ENCODE measurements around the gene ZDHHC21.
A peak's percentile ranks its signal among the peaks of the same experiment; 100 is the strongest.

Gene ZDHHC21

GRCh38 chr9:14597171-14597799 lies 95.9 kb downstream of the ZDHHC21 start:
- DNase-seq: no peak

GRCh38 chr9:14593406-14593805 lies 99.8 kb downstream of the ZDHHC21 start:
- DNase-seq: no peak

- DNase-seq: no peak
Observed at GRCh38 chr9:14591411-14591810, 101.8 kb downstream of the ZDHHC21 start.

DNA sequence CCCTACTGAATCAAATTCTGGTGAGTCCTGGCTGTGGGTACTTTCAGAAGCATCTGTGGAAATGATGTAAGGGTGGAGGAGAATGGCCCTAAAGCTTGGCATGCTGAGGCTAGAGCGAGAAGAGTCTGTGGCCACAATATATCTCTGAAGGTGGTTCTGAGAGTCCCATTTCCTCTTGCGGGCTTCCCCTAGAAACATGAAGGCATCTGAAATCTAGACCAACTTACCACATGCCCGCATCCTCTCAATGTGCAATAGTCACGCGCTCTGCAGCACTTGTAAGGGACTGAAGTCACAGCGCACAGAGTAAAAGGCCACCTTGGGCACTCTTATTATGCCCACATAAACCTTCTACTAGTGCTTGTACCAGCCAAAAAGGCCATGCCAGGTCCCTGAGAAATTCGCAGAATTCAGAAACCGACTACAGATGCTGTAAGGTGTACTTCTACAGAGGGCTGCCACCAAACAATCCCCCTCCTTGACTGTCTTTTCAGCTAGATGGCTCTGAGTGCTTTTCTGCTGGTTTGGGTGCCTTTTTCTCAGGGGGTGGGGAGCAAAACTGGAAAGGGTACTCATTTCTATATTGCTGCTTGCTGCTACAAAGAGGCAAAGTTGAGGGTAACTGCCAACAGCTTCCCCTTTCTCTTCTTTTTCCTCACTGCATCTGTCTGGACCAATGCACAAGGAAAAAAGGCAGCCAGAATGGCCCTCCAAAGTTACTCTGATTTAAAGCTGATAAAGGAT lies 107.3 kb downstream of the ZDHHC21 start:
- DNase-seq: peak in 1 of 2 donors; percentile 12

GRCh38 chr9:14584571-14584970 lies 108.7 kb downstream of the ZDHHC21 start:
- no peak for DNase-seq

- DNase-seq: no peak
Observed at GRCh38 chr9:14578030-14578429, 115.2 kb downstream of the ZDHHC21 start.

DNA sequence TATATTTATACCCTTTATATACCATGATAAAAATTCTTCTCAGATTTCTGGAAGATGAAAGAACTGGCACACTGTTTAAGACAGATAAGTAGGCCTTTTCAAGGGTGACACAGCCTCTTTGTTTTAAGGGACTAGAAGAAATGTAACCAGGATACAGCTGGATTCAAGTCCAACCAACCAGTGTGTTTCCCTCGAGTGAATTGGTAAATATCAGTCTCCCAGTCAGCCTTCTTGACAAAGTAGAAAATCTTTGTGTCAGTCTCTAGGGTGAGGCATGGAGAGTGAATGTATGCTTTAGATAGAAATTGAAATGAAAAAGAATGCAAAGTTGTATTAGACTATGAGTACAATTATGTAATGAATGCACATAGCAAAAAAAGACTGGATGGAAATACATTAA lies 119.1 kb downstream of the ZDHHC21 start:
- no peak for DNase-seq

- DNase-seq: no peak
Observed at GRCh38 chr9:14573319-14573718, 119.9 kb downstream of the ZDHHC21 start.

DNA sequence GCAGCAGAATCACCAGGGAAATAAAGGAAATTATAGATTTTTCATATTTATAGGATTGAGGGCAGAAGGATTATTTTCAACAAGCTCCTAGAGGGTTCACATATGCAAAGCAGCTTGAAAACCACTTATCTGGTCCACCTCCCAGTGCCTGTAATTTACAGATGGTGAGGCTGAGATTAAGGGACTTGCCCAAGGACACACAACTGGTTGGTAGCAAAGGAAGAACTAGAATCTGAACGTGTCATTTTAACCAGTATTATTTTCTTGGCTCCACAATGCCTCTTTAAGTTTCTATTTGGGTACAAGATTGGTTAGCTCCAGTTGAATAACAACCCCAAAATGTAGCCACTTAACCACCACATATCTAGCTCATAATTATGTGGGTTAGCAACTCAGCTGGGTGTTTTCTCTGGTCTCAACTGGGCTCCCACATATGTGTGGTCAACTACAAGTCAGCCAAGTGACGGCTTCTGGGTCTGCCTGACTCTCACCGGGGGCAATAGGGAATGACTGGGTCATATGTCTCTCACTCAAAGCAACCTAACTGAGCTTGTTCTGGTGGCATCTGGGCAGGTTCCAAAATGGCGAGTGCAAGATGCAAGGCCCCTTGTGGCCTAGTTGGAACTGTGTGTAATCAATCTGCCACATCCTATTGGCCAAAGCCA lies 127.7 kb downstream of the ZDHHC21 start:
- DNase-seq: no peak

- no peak for DNase-seq
Observed at GRCh38 chr9:14563902-14564624, 129.2 kb downstream of the ZDHHC21 start.

DNA sequence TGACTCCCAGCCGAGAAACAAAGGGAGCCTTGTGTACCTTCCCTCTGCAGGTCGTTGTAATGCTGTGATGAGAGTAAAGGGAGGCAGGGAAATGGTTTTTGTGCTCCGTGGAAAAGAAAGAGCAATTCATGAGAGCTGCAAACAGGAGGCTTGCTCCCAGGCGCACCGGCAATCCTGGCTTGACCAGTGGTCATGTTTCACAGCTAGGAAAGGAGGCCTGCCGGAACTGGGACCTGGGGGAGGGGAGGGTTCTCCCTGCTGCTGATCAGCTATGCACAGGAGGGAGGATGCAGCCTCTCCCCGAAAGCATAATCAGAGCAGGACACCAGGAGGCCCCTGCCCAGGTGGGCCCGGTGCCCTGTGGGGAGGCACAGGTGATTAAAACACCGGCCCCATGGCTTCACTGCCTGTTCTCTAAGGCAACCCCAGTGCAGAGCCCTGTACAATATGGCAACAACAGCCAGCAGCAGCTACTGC lies 131.3 kb downstream of the ZDHHC21 start:
- no peak for DNase-seq

Data from CD4-positive, alpha-beta T cell treated with Interferon alpha-2 for 1 hour (primary cell).